ENCODE measurements around the gene CSNK2B. TPM values are rescaled to one million over a fixed set of nuclear protein-coding genes. Genes with fewer than 3 reads are reported as not detected.

CSNK2B gene
- total RNA-seq, 1 experiment from 2014 or later, result 221 TPM

- no peaks in the 10 kb centered on the region for H3K4me1 Mint-ChIP-seq (ENCODE audit: low read depth, unreplicated experiment)
- no peaks in the 10 kb centered on the region for H3K27me3 Mint-ChIP-seq (ENCODE audit: insufficient read depth, unreplicated experiment)
- no peaks in the 10 kb centered on the region for H3K27me3 ChIP-seq (replicated peaks; ENCODE audit: control insufficient read depth, insufficient read depth, low read length)
- H3K4me3 Mint-ChIP-seq (ENCODE audit: unreplicated experiment), result no peak overlapping the region
- ChIA-PET POLR2A (no interaction called here), CTCF (no interaction called here)
- H3K36me3 Mint-ChIP-seq (ENCODE audit: insufficient read depth, unreplicated experiment), result peaks cover 81% of the 10 kb centered on the region
- TF ChIP-seq, protein P1, sequence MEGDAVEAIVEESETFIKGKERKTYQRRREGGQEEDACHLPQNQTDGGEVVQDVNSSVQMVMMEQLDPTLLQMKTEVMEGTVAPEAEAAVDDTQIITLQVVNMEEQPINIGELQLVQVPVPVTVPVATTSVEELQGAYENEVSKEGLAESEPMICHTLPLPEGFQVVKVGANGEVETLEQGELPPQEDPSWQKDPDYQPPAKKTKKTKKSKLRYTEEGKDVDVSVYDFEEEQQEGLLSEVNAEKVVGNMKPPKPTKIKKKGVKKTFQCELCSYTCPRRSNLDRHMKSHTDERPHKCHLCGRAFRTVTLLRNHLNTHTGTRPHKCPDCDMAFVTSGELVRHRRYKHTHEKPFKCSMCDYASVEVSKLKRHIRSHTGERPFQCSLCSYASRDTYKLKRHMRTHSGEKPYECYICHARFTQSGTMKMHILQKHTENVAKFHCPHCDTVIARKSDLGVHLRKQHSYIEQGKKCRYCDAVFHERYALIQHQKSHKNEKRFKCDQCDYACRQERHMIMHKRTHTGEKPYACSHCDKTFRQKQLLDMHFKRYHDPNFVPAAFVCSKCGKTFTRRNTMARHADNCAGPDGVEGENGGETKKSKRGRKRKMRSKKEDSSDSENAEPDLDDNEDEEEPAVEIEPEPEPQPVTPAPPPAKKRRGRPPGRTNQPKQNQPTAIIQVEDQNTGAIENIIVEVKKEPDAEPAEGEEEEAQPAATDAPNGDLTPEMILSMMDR (IDR thresholded peaks at IDR 0.05; ENCODE audit: insufficient read depth in 1 of 2, low read depth in 1 of 2, low read length in 1 of 2, severe bottlenecking in 1 of 2, unreplicated experiment in 1 of 2), result no peak
- no peak overlapping the region for H3K27ac Mint-ChIP-seq (ENCODE audit: unreplicated experiment)
- no TSS peak for BruUV-seq (replicated peaks)
- no peak overlapping the region for H3K4me3 ChIP-seq (ENCODE audit: low read depth, low read length)
- H3K4me1 ChIP-seq, result no peaks in the 10 kb centered on the region
- H3K9me3 ChIP-seq, result no peaks in the 10 kb centered on the region
- H3K36me3 ChIP-seq (ENCODE audit: control insufficient read depth, insufficient read depth, low read length), result peaks cover 8% of the 10 kb centered on the region
- no peak for DNase-seq
- no peaks in the 10 kb centered on the region for H3K9me3 Mint-ChIP-seq (ENCODE audit: unreplicated experiment)
- intact Hi-C loops (cut with micrococcal nuclease; ENCODE audit: unreplicated experiment), result no loop called here
Measured at GRCh38 chr6:31641370-31641769, 24.5 kb upstream of the CSNK2B start.

GRCh38 chr6:31642798-31643570 is 22.9 kb upstream of the CSNK2B start:
- CTCF ChIA-PET, result no interaction called here
- peaks cover 76% of the 10 kb centered on the region for H3K36me3 Mint-ChIP-seq (ENCODE audit: insufficient read depth, unreplicated experiment)
- peaks cover 10% of the 10 kb centered on the region for H3K36me3 ChIP-seq (ENCODE audit: control insufficient read depth, insufficient read depth, low read length)

DNA sequence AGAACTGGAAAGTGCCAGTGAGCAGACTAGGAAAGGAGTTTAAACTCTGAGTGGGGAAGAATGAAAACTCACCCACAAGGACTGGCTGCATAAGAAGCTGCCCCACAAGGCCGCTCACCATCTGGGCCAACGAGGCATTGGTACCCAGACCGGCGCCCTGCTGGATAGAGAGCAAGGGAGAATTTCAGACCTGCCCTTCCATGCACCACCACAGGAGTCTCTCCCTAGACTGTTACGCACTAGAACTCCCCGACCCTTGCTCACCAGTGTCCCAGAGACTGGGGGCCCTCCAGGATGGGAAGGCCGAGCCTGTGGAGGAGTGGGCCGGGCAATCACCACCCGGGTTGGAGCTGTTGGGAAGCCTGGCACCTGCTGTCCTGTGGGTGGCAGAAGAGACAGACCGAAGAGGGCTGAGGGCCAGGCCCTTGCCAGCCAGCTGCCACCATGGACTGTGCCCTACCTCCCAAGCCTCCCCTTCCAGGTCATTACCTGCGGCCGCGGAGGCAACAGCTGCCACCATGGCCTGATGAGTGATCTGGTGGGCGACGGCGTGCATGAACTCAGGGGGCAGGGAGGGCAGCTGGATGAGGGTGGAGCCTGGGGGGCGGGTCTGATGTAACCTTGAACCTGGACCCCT is 21.9 kb upstream of the CSNK2B start:
- H3K4me3 Mint-ChIP-seq (ENCODE audit: unreplicated experiment), result no peak overlapping the region
- ChIA-PET CTCF (no interaction called here), POLR2A (interaction anchor here (1.0 kb wide), 1 partner anchor 12 kb away, joined by 3 read pairs; the partner anchor contains the start of gene APOM)
- peaks cover 75% of the 10 kb centered on the region for H3K36me3 Mint-ChIP-seq (ENCODE audit: insufficient read depth, unreplicated experiment)
- Histone ChIP-seq H3K9me3 (no peaks in the 10 kb centered on the region), H3K4me3 (ENCODE audit: low read depth, low read length) (no peak overlapping the region), H3K27me3 (replicated peaks; ENCODE audit: control insufficient read depth, insufficient read depth, low read length) (no peaks in the 10 kb centered on the region), H3K36me3 (ENCODE audit: control insufficient read depth, insufficient read depth, low read length) (peaks cover 13% of the 10 kb centered on the region), H3K4me1 (no peaks in the 10 kb centered on the region)
- no peak for DNase-seq
- no TSS peak for BruUV-seq (replicated peaks)
- TF ChIP-seq, protein P1 (IDR thresholded peaks at IDR 0.05; ENCODE audit: insufficient read depth in 1 of 2, low read depth in 1 of 2, low read length in 1 of 2, severe bottlenecking in 1 of 2, unreplicated experiment in 1 of 2), result no peak
- no peak overlapping the region for H3K27ac Mint-ChIP-seq (ENCODE audit: unreplicated experiment)
- intact Hi-C loops (cut with micrococcal nuclease; ENCODE audit: unreplicated experiment), result no loop called here
- H3K4me1 Mint-ChIP-seq (ENCODE audit: low read depth, unreplicated experiment), result no peaks in the 10 kb centered on the region
- H3K9me3 Mint-ChIP-seq (ENCODE audit: unreplicated experiment), result no peaks in the 10 kb centered on the region
- no peaks in the 10 kb centered on the region for H3K27me3 Mint-ChIP-seq (ENCODE audit: insufficient read depth, unreplicated experiment)

More at GRCh38 chr6:31642798-31643570, 22.9 kb upstream of the CSNK2B start:
- no TSS peak for BruUV-seq (replicated peaks)
- TF ChIP-seq, protein P1 (IDR thresholded peaks at IDR 0.05; ENCODE audit: insufficient read depth in 1 of 2, low read depth in 1 of 2, low read length in 1 of 2, severe bottlenecking in 1 of 2, unreplicated experiment in 1 of 2), result no peak
- intact Hi-C loops (cut with micrococcal nuclease; ENCODE audit: unreplicated experiment), result no loop called here
- no peaks in the 10 kb centered on the region for H3K4me1 Mint-ChIP-seq (ENCODE audit: low read depth, unreplicated experiment)
- H3K27me3 Mint-ChIP-seq (ENCODE audit: insufficient read depth, unreplicated experiment), result no peaks in the 10 kb centered on the region
- no peak overlapping the region for H3K27ac Mint-ChIP-seq (ENCODE audit: unreplicated experiment)
- Histone ChIP-seq H3K4me3 (ENCODE audit: low read depth, low read length) (no peak overlapping the region), H3K4me1 (no peaks in the 10 kb centered on the region), H3K9me3 (no peaks in the 10 kb centered on the region), H3K27me3 (replicated peaks; ENCODE audit: control insufficient read depth, insufficient read depth, low read length) (no peaks in the 10 kb centered on the region)
- no peak for DNase-seq
- POLR2A ChIA-PET, result interaction anchor here (0.6 kb wide), 1 partner anchor 18 kb away, joined by 4 read pairs; no protein-coding TSS in a partner anchor
- no peaks in the 10 kb centered on the region for H3K9me3 Mint-ChIP-seq (ENCODE audit: unreplicated experiment)
- no peak overlapping the region for H3K4me3 Mint-ChIP-seq (ENCODE audit: unreplicated experiment)

Measured in Caco-2 (cell line).